ENCODE measurements around the gene NBPF26. TPM values are rescaled to one million over a fixed set of nuclear protein-coding genes. Genes with fewer than 3 reads are reported as not detected.
"Not testable (repeated sequence)": the region's sequence is repeated elsewhere in the genome, so short reads cannot be mapped to it uniquely, and the experiment has no call there.

Gene NBPF26
- 5.5 TPM for polyA plus RNA-seq (2012; ENCODE audit: insufficient read length, low read depth)

- TF ChIP-seq FOXP2 (optimal IDR thresholded peaks at IDR 0.05; ENCODE audit: borderline replicate concordance, extremely low read depth, extremely low read length, insufficient read depth); TAF1 (IDR thresholded peaks at IDR 0.05; ENCODE audit: borderline replicate concordance, insufficient read depth, low read length); SIN3A (IDR thresholded peaks at IDR 0.05; ENCODE audit: borderline replicate concordance, insufficient read depth, low read length): not testable (repeated sequence)
Measured at GRCh38 chr1:120723715-120724402, at the start of gene NBPF26. NBPF26 (plus strand) TSS chr1:120723945.

- TF ChIP-seq POLR2AphosphoS5 (IDR thresholded peaks at IDR 0.05; ENCODE audit: low read depth, low read length), result peak; percentile 99
- peak in 1 of 2 experiments; percentile 22; a peak in 1 of 4 replicates for TF ChIP-seq REST (IDR thresholded peaks at IDR 0.05; ENCODE audit: insufficient read depth in 1 of 2, low read depth in 2 of 2, low read length in 2 of 2)
- TF ChIP-seq SIN3A (IDR thresholded peaks at IDR 0.05; ENCODE audit: borderline replicate concordance, insufficient read depth, low read length), result peak; percentile 93
Measured at GRCh38 chr1:120850537-120851421, 127.0 kb downstream of the NBPF26 start.
